Upper lobe of left lung (tissue), 4 donors: ENCODE results near the gene CST6.

ENCODE experiments used
- POLR2A ChIP-seq, 4 donors: fragments of 450-650 bp; IDR thresholded peaks; one replicate each; pipeline ENCODE4 v1.5.1; 2016 to 2017; ENCODE audit warnings: antibody characterized with exemption in 4 of 4, mild to moderate bottlenecking in 2 of 4
- POLR2AphosphoS5 ChIP-seq, 2 donors: sonication (generic); formaldehyde crosslinking; IDR thresholded peaks; one replicate each; pipeline ENCODE4 v1.5.1; 2017; ENCODE audit warnings: antibody characterized with exemption in 2 of 2
- TF ChIP-seq, protein P1 (sequence below), 6 experiments: fragments of 450-650 bp in 4 of 6; fragments of 200-600 bp in 2 of 6; sonication (generic) in 2 of 6; IDR thresholded peaks; one replicate each; pipeline ENCODE4 v1.5.1; 2016 to 2019; ENCODE audit warnings: antibody characterized with exemption in 6 of 6

GRCh38 chr11:65977621-65978390, 34.0 kb upstream of the CST6 start:
- TF ChIP-seq, protein P1, sequence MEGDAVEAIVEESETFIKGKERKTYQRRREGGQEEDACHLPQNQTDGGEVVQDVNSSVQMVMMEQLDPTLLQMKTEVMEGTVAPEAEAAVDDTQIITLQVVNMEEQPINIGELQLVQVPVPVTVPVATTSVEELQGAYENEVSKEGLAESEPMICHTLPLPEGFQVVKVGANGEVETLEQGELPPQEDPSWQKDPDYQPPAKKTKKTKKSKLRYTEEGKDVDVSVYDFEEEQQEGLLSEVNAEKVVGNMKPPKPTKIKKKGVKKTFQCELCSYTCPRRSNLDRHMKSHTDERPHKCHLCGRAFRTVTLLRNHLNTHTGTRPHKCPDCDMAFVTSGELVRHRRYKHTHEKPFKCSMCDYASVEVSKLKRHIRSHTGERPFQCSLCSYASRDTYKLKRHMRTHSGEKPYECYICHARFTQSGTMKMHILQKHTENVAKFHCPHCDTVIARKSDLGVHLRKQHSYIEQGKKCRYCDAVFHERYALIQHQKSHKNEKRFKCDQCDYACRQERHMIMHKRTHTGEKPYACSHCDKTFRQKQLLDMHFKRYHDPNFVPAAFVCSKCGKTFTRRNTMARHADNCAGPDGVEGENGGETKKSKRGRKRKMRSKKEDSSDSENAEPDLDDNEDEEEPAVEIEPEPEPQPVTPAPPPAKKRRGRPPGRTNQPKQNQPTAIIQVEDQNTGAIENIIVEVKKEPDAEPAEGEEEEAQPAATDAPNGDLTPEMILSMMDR (IDR thresholded peaks at IDR 0.05): no peak
- TF ChIP-seq POLR2AphosphoS5 (IDR thresholded peaks at IDR 0.05) (no peak), POLR2A (IDR thresholded peaks at IDR 0.05) (no peak)
